Smooth muscle cell (in vitro differentiated cells): ENCODE measurements around the gene IL4R. TPM values are rescaled to one million over a fixed set of nuclear protein-coding genes. Genes with fewer than 3 reads are reported as not detected.

Source experiments
- DNase-seq: peaks from one replicate; lab custom pipeline; 2025; ENCODE audit not compliant: unreplicated experiment; lab: John Stamatoyannopoulos, UW
- H2AFZ ChIP-seq: fragments of 200-600 bp; sonication (generic); 2 replicates; pipeline ENCODE4 v1.6.0; 2016; ENCODE audit warnings: antibody characterized with exemption, low read depth, mild to moderate bottlenecking
- H3F3A ChIP-seq: fragments of 200-600 bp; sonication (generic); 2 replicates; pipeline ENCODE4 v1.6.0; 2017; ENCODE audit warnings: antibody characterized with exemption, low read depth
- H3K27ac ChIP-seq: fragments of 200-600 bp; sonication (generic); 2 replicates; pipeline ENCODE4 v1.5.1; 2016; ENCODE audit warnings: low read depth, mild to moderate bottlenecking
- H3K27me3 ChIP-seq: fragments of 200-600 bp; sonication (generic); 2 replicates; pipeline ENCODE4 v1.6.1; 2016; ENCODE audit warnings: low read depth, mild to moderate bottlenecking
- H3K36me3 ChIP-seq: fragments of 200-600 bp; sonication (generic); 2 replicates; pipeline ENCODE4 v1.5.1; 2016; ENCODE audit warnings: low read depth
- H3K4me1 ChIP-seq: fragments of 200-600 bp; sonication (generic); 2 replicates; pipeline ENCODE4 v1.5.1; 2016; ENCODE audit warnings: low read depth
- H3K4me2 ChIP-seq: fragments of 200-600 bp; sonication (generic); 2 replicates; pipeline ENCODE4 v1.6.0; 2016; ENCODE audit warnings: mild to moderate bottlenecking
- H3K4me3 ChIP-seq: fragments of 200-600 bp; sonication (generic); 2 replicates; pipeline ENCODE4 v1.5.1; 2016; ENCODE audit warnings: mild to moderate bottlenecking
- H3K79me2 ChIP-seq: fragments of 200-600 bp; sonication (generic); 2 replicates; pipeline ENCODE4 v1.6.0; 2016; ENCODE audit warnings: low read depth, mild to moderate bottlenecking
- H3K9ac ChIP-seq: fragments of 200-600 bp; sonication (generic); 2 replicates; pipeline ENCODE4 v1.6.0; 2016; ENCODE audit warnings: low read depth
- H3K9me3 ChIP-seq: fragments of 200-600 bp; sonication (generic); replicated peaks from 2 replicates; pipeline ENCODE4 v1.5.1; 2016; ENCODE audit warnings: low read depth
- H4K20me1 ChIP-seq: fragments of 200-600 bp; sonication (generic); 2 replicates; pipeline ENCODE4 v1.6.0; 2016; ENCODE audit warnings: low read depth
- WGBS: methylation state at CpG from one replicate; pipeline ENCODE4 v1.1.7; 2016; ENCODE audit warnings: low lambda C conversion rate; 5-methylcytosine and 5-hydroxymethylcytosine counted together
- polyA plus RNA-seq: library from polyadenylated mRNA; unstranded; fragments of >200 nt; fragmentation: Nextera tagmentation; extraction: Ambion mirVana; gene quantifications from 2 replicates; pipeline ENCODE4 v1.2.1, GENCODE V29; 2016
- total RNA-seq: library from RNA; depleted of rRNA; stranded (reverse); fragments of >200 nt; gene quantifications from 2 replicates; pipeline ENCODE4 v1.2.3, GENCODE V29; 2014
- TF ChIP-seq, protein P1 (sequence below): fragments of 200-600 bp; sonication (generic); IDR thresholded peaks from 2 replicates; pipeline ENCODE4 v1.5.1; 2017; ENCODE audit warnings: borderline replicate concordance, mild to moderate bottlenecking, antibody characterized with exemption; ENCODE audit not compliant: insufficient read depth, poor library complexity, severe bottlenecking

Gene IL4R
- total and polyA plus RNA-seq, 2 experiments from 2014 or later: 13.4 to 24.0 TPM

DNA sequence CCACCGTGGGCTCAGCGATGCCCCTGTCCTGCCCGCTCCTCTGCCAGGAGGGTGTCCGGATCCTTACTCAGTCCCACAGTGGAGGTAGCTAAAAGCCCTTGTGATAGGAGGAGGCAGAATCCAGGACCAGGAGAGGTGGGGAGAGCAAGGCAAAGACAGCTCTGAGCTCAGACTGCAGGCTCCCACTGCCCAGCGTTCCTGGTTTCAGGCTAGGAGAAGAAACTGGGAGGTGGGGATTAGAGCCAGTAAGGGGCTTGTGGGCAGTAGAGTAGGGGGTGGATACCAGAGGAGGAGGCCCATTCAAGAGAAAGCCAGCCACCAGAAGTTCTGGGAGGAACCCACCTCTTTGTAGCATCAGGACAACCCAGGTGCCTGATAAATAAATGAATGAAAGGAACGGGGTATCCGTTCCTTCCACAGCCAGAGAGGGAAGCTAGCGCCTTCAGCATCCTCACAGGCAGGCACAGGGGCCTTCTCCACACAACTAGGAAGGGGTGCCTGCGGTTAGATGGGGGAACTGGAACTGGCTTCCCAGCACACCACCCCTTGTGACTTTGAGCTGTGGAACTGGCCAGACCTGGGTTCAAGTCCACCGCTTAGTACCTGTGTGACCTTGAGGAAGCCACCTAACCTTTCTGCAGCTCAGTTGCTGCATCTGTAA, 90.5 kb downstream of the IL4R start:
- Histone ChIP-seq H3K36me3 (no peaks in the 10 kb centered on the region), H3K9me3 (no peaks in the 10 kb centered on the region), H3K27me3 (no peaks in the 10 kb centered on the region), H3F3A (no peaks in the 10 kb centered on the region), H3K79me2 (no peaks in the 10 kb centered on the region), H4K20me1 (no peaks in the 10 kb centered on the region), H3K9ac (no peak overlapping the region), H2AFZ (no peak overlapping the region), H3K4me1 (no peaks in the 10 kb centered on the region), H3K4me2 (no peak overlapping the region), H3K27ac (no peak overlapping the region), H3K4me3 (no peak overlapping the region)
- DNase-seq: no peak
- 90% methylated on average over 10 of the region's 10 CpGs for WGBS
- TF ChIP-seq, protein P1, sequence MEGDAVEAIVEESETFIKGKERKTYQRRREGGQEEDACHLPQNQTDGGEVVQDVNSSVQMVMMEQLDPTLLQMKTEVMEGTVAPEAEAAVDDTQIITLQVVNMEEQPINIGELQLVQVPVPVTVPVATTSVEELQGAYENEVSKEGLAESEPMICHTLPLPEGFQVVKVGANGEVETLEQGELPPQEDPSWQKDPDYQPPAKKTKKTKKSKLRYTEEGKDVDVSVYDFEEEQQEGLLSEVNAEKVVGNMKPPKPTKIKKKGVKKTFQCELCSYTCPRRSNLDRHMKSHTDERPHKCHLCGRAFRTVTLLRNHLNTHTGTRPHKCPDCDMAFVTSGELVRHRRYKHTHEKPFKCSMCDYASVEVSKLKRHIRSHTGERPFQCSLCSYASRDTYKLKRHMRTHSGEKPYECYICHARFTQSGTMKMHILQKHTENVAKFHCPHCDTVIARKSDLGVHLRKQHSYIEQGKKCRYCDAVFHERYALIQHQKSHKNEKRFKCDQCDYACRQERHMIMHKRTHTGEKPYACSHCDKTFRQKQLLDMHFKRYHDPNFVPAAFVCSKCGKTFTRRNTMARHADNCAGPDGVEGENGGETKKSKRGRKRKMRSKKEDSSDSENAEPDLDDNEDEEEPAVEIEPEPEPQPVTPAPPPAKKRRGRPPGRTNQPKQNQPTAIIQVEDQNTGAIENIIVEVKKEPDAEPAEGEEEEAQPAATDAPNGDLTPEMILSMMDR: no peak

DNA sequence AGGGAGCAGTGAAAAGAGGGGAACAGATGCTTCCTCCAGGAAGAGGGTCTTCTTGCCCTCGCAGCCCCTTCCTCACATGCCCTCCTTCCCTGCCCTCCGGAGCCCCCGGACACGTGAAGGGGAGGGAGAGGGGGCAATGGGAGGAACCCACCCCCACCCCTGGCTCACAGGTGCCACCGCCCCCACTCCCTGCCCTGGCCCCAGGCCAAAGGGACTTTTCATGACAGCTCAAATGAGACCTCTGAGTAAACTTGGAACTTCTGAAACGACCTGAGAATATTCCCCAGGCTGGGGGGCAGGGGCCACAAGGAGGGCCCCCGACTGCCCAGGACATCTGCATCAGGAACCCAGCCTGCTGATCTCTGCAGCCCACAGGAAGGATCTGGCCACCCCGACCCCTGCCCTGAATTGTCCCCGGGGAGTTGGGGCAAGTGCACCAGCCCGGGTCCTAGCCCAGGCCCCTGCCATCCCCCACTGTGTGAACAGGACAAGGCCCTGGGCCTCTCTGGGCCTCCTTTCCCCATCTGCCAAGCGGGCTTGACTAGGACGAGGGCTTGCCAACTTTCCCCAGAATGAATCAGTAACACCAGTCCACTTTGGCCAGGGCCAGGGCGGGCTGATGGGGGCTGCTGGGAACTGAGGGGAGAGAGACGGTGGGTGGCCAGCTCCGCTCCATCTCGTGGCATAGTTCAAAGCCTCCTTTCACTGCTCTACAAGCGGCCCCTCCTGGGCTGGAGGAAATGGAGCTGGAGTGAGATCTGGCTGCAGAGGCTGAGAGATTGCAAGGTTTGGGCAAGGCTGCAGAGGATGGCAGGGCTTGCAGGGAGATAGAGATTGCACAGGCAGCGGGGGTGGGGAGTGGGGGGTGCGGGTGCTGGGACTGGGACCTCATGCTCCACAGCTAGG, 92.0 kb downstream of the IL4R start:
- Histone ChIP-seq H3K9me3 (no peaks in the 10 kb centered on the region), H3K9ac (no peak overlapping the region), H3K4me2 (no peak overlapping the region), H3K27me3 (no peaks in the 10 kb centered on the region), H2AFZ (no peak overlapping the region), H3K4me3 (no peak overlapping the region), H3K4me1 (no peaks in the 10 kb centered on the region), H4K20me1 (no peaks in the 10 kb centered on the region), H3K27ac (no peak overlapping the region), H3K36me3 (no peaks in the 10 kb centered on the region), H3K79me2 (no peaks in the 10 kb centered on the region), H3F3A (no peaks in the 10 kb centered on the region)
- DNase-seq: no peak
- 84% methylated on average over 15 of the region's 19 CpGs for WGBS
- TF ChIP-seq, protein P1: no peak

DNA sequence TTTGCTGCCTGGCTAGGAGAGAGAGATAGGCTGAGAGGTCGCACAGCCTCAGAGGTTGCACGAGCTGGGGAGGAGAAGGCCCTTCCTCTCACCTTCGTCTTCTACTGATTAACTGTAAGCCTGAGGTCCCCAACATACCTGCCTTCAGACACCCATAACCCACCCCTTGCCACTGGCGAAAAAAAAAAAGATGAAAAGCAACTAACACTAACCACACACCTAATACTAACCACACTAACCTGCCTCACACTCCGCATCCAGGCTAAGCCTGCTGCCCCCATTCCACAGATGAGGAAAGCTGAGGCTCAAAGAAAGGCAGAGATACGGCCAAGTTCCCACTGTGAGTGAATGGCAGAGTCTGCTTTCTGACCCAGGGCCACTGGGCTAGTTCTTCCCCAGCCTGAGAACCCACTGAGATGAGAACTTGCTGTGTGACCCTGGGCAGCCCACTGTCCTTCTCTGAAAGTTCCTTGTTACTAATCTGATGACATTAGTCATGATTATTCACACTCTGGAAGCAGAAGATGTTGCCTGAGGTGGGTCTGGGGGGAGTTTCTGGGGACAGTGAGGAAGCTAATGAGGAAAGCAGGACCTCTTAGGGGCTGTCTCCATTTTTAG, 92.8 kb downstream of the IL4R start:
- Histone ChIP-seq H3K9me3 (no peaks in the 10 kb centered on the region), H3F3A (no peaks in the 10 kb centered on the region), H4K20me1 (no peaks in the 10 kb centered on the region), H3K27me3 (no peaks in the 10 kb centered on the region), H3K4me3 (no peak overlapping the region), H2AFZ (no peak overlapping the region), H3K9ac (no peak overlapping the region), H3K27ac (no peak overlapping the region), H3K36me3 (no peaks in the 10 kb centered on the region), H3K4me2 (no peak overlapping the region), H3K4me1 (no peaks in the 10 kb centered on the region), H3K79me2 (no peaks in the 10 kb centered on the region)
- 83% methylated on average over 6 of the region's 6 CpGs for WGBS
- TF ChIP-seq, protein P1: no peak
- no peak for DNase-seq
